22Rv1 (cell line): ENCODE measurements around the gene GBA2.

ENCODE experiments used
- H3K27ac ChIP-seq: fragments of 450-650 bp; 2 replicates; pipeline ENCODE4 v1.5.1; 2017
- CTCF ChIP-seq: fragments of 450-650 bp; IDR thresholded peaks from 2 replicates; pipeline ENCODE4 v1.5.1; 2017; ENCODE audit warnings: mild to moderate bottlenecking
- ZFX ChIP-seq: fragments of 450-650 bp; IDR thresholded peaks from 2 replicates; pipeline ENCODE4 v1.6.1; 2017; ENCODE audit warnings: antibody characterized with exemption, borderline replicate concordance

Gene GBA2

GRCh38 chr9:35711501-35712428 is 37.3 kb downstream of the GBA2 start:
- no peak overlapping the region for H3K27ac ChIP-seq
- TF ChIP-seq ZFX (no peak), CTCF (no peak)

GRCh38 chr9:35710818-35711500 is 38.1 kb downstream of the GBA2 start:
- H3K27ac ChIP-seq: no peak overlapping the region
- no peak for TF ChIP-seq ZFX

- TF ChIP-seq ZFX (no peak), CTCF (no peak)
Measured at GRCh38 chr9:35708146-35708545, 40.9 kb downstream of the GBA2 start.

GRCh38 chr9:35706951-35707350 is 42.1 kb downstream of the GBA2 start:
- H3K27ac ChIP-seq: no peak overlapping the region
- TF ChIP-seq CTCF: no peak
- no peak for TF ChIP-seq ZFX

More at GRCh38 chr9:35708146-35708545, 40.9 kb downstream of the GBA2 start:
- no peak overlapping the region for H3K27ac ChIP-seq

- H3K27ac ChIP-seq: no peak overlapping the region
- no peak for TF ChIP-seq CTCF
- no peak for TF ChIP-seq ZFX
Measured at GRCh38 chr9:35705836-35706430, 43.1 kb downstream of the GBA2 start.

GRCh38 chr9:35705372-35705771 is 43.7 kb downstream of the GBA2 start:
- TF ChIP-seq ZFX: no peak
- TF ChIP-seq CTCF: no peak

GRCh38 chr9:35703906-35704672 is 44.9 kb downstream of the GBA2 start:
- no peak for TF ChIP-seq ZFX
- no peak for TF ChIP-seq CTCF

More at GRCh38 chr9:35705372-35705771, 43.7 kb downstream of the GBA2 start:
- no peak overlapping the region for H3K27ac ChIP-seq

More at GRCh38 chr9:35703906-35704672, 44.9 kb downstream of the GBA2 start:
- H3K27ac ChIP-seq: no peak overlapping the region
